H1 (cell line): ENCODE data around the gene ALK. TPM values are rescaled to one million over a fixed set of nuclear protein-coding genes. Genes with fewer than 3 reads are reported as not detected.

Source experiments
- CTCF ChIA-PET: fragments of 300-600 bp; sonication (Branson Sonifier 250); formaldehyde crosslinking; loops from one replicate; lab custom pipeline; 2021; ENCODE audit not compliant: partially characterized antibody; lab: Charles Lee
- POLR2A ChIA-PET: fragments of 300-600 bp; sonication (Branson Sonifier 250); formaldehyde crosslinking; loops from one replicate; lab custom pipeline; 2021; ENCODE audit warnings: inconsistent platforms; ENCODE audit not compliant: partially characterized antibody; lab: Charles Lee
- DNase-seq, 2 experiments: peaks; one replicate each; pipeline versions ENCODE4 v3.0.0 to v3.0.0-alpha.2; 2010 to 2022; ENCODE audit warnings: low spot score in 2 of 2, low read depth in 1 of 2, mixed read lengths in 1 of 2
- FAIRE-seq: peaks from 2 replicates; lab custom pipeline; 2011; peaks lifted over from hg19 to GRCh38; lab: Jason Lieb, UNC
- H2AFZ ChIP-seq: 2 replicates; pipeline ENCODE4 v1.8.1; 2012; ENCODE audit warnings: low read length, inconsistent platforms
- H2AK5ac ChIP-seq: 2 replicates; pipeline ENCODE4 v1.6.1; 2013; ENCODE audit warnings: low read depth, low read length
- H2BK120ac ChIP-seq: replicated peaks from 2 replicates; pipeline ENCODE3; 2013; ENCODE audit warnings: low read depth, low read length, inconsistent platforms
- H2BK12ac ChIP-seq: 2 replicates; pipeline ENCODE4 v1.6.1; 2013; ENCODE audit warnings: low read depth, low read length
- H2BK15ac ChIP-seq: 2 replicates; pipeline ENCODE4 v1.6.1; 2013; ENCODE audit warnings: low read length
- H2BK20ac ChIP-seq: 2 replicates; pipeline ENCODE4 v1.6.1; 2013; ENCODE audit warnings: low read length
- H2BK5ac ChIP-seq: 2 replicates; pipeline ENCODE4 v1.6.1; 2013; ENCODE audit warnings: low read depth, low read length
- H3K14ac ChIP-seq: 2 replicates; pipeline ENCODE4 v1.6.1; 2013; ENCODE audit warnings: inconsistent platforms; ENCODE audit not compliant: insufficient read length
- H3K18ac ChIP-seq: 2 replicates; pipeline ENCODE4 v1.6.1; 2013; ENCODE audit warnings: low read length; ENCODE audit errors: extremely low read depth
- H3K23ac ChIP-seq: 2 replicates; pipeline ENCODE4 v1.6.1; 2013; ENCODE audit warnings: inconsistent platforms; ENCODE audit not compliant: insufficient read length
- H3K23me2 ChIP-seq: 2 replicates; pipeline ENCODE4 v1.6.1; 2013; ENCODE audit warnings: low read depth, low read length
- H3K27ac ChIP-seq: 2 replicates; pipeline ENCODE4 v1.6.1; 2011; ENCODE audit warnings: low read depth, low read length, inconsistent platforms
- H3K27me3 ChIP-seq, 4 experiments: replicated peaks in 1 of 4; 1 replicate in 1 of 4; 2 replicates in 3 of 4; pipeline versions ENCODE4 v1.6.1 to v1.8.1; 2011 to 2013; ENCODE audit warnings: low read length in 3 of 4, mild to moderate bottlenecking in 3 of 4, inconsistent platforms in 2 of 4, mixed read lengths in 2 of 4, moderate library complexity in 1 of 4; ENCODE audit not compliant: control insufficient read depth in 3 of 4, insufficient read depth in 3 of 4; ENCODE audit errors: extremely low read depth in 1 of 4
- H3K36me3 ChIP-seq, 4 experiments: 2 replicates each; pipeline versions ENCODE4 v1.6.1 to v1.8.1; 2011 to 2013; ENCODE audit warnings: mild to moderate bottlenecking in 4 of 4, low read length in 3 of 4, moderate library complexity in 2 of 4, control low read depth in 1 of 4, inconsistent platforms in 1 of 4; ENCODE audit not compliant: insufficient read depth in 4 of 4, control insufficient read depth in 2 of 4
- H3K4ac ChIP-seq: replicated peaks from 2 replicates; pipeline ENCODE3; 2013; ENCODE audit warnings: low read length, low read depth, mixed read lengths, inconsistent platforms; ENCODE audit not compliant: insufficient read length
- H3K4me1 ChIP-seq, 4 experiments: replicated peaks in 1 of 4; 1 replicate in 1 of 4; 2 replicates in 3 of 4; pipeline versions ENCODE4 v1.6.1 to v1.8.1; 2011 to 2013; ENCODE audit warnings: low read length in 3 of 4, inconsistent platforms in 2 of 4, mixed read lengths in 1 of 4; ENCODE audit not compliant: insufficient read depth in 4 of 4, control insufficient read depth in 3 of 4
- H3K4me2 ChIP-seq, 2 experiments: 2 replicates each; pipeline versions ENCODE4 v1.6.1 to v1.8.1; 2011 to 2013; ENCODE audit warnings: low read depth in 2 of 2, low read length in 2 of 2, control low read depth in 1 of 2, inconsistent platforms in 1 of 2, mild to moderate bottlenecking in 1 of 2; ENCODE audit not compliant: insufficient read depth in 1 of 2
- H3K4me3 ChIP-seq, 4 experiments: fragments of 200-600, 300-600 bp in 1 of 4; sonication (generic), shearing (Covaris generic), sonication (Bioruptor Twin) in 1 of 4; 2 replicates each; pipeline versions ENCODE4 v1.5.1 to v1.8.1; 2011 to 2016; ENCODE audit warnings: low read length in 4 of 4, low read depth in 3 of 4, control low read depth in 2 of 4, inconsistent platforms in 2 of 4, mild to moderate bottlenecking in 2 of 4, mixed read lengths in 1 of 4, moderate library complexity in 1 of 4; ENCODE audit not compliant: insufficient read depth in 2 of 4; ENCODE audit errors: extremely low read depth in 1 of 4
- H3K56ac ChIP-seq: replicated peaks from 2 replicates; pipeline ENCODE3; 2013; ENCODE audit warnings: low read depth, mild to moderate bottlenecking, mixed read lengths, low read length, inconsistent platforms; ENCODE audit not compliant: insufficient read length
- H3K79me1 ChIP-seq: 2 replicates; pipeline ENCODE4 v1.6.1; 2013; ENCODE audit warnings: low read depth, low read length, control low read depth
- H3K79me2 ChIP-seq, 2 experiments: 2 replicates each; pipeline versions ENCODE4 v1.6.1 to v1.8.1; 2012 to 2013; ENCODE audit warnings: low read length in 2 of 2, mild to moderate bottlenecking in 2 of 2, inconsistent platforms in 1 of 2; ENCODE audit not compliant: insufficient read depth in 2 of 2, control insufficient read depth in 1 of 2
- H3K9ac ChIP-seq, 4 experiments: replicated peaks in 1 of 4; 1 replicate in 1 of 4; 2 replicates in 3 of 4; pipeline versions ENCODE4 v1.6.1 to v1.8.1; 2011 to 2013; ENCODE audit warnings: low read depth in 3 of 4, low read length in 3 of 4, control low read depth in 2 of 4, mild to moderate bottlenecking in 2 of 4, moderate library complexity in 2 of 4, inconsistent platforms in 1 of 4; ENCODE audit errors: extremely low read depth in 1 of 4
- H3K9me3 ChIP-seq, 2 experiments: 2 replicates each; pipeline versions ENCODE4 v1.6.1 to v1.8.1; 2012 to 2013; ENCODE audit warnings: mild to moderate bottlenecking in 2 of 2, moderate library complexity in 2 of 2, control low read depth in 1 of 2, inconsistent platforms in 1 of 2, low read depth in 1 of 2, low read length in 1 of 2, mixed read lengths in 1 of 2; ENCODE audit not compliant: insufficient read depth in 2 of 2
- H4K20me1 ChIP-seq, 2 experiments: replicated peaks in 1 of 2; 2 replicates each; pipeline versions ENCODE3 to v1.8.1; 2011 to 2013; ENCODE audit warnings: inconsistent platforms in 2 of 2, low read length in 2 of 2, mild to moderate bottlenecking in 1 of 2; ENCODE audit not compliant: insufficient read depth in 2 of 2, control insufficient read depth in 1 of 2
- H4K5ac ChIP-seq: 2 replicates; pipeline ENCODE4 v1.6.1; 2013; ENCODE audit warnings: low read length, low read depth, mixed read lengths, inconsistent platforms; ENCODE audit not compliant: insufficient read length
- H4K8ac ChIP-seq: 2 replicates; pipeline ENCODE4 v1.8.0; 2013; ENCODE audit warnings: mild to moderate bottlenecking, moderate library complexity, low read length, inconsistent platforms; ENCODE audit not compliant: insufficient read depth; ENCODE audit errors: extremely low read depth
- H4K91ac ChIP-seq: replicated peaks from 2 replicates; pipeline ENCODE3; 2013; ENCODE audit warnings: low read length, mixed read lengths, inconsistent platforms; ENCODE audit not compliant: insufficient read length
- CBX5 ChIP-seq: fragments of 300-800, 300-1000 bp; sonication (generic); IDR thresholded peaks from 2 replicates; pipeline ENCODE4 v1.7.1; 2016; ENCODE audit warnings: antibody characterized with exemption, low read length, low read depth
- CREB1 ChIP-seq: IDR thresholded peaks from 2 replicates; pipeline ENCODE4 v1.6.1; 2012; ENCODE audit warnings: inconsistent platforms
- EGR1 ChIP-seq: IDR thresholded peaks from 2 replicates; pipeline ENCODE4 v1.6.1; 2011; ENCODE audit warnings: low read depth, low read length, borderline replicate concordance
- MAFK ChIP-seq: IDR thresholded peaks from 2 replicates; pipeline ENCODE4 v1.6.1; 2012; ENCODE audit warnings: low read depth, mild to moderate bottlenecking, improper control_type of control experiment, low read length
- POU5F1 ChIP-seq: IDR thresholded peaks from 2 replicates; pipeline ENCODE4 v1.6.1; 2011; ENCODE audit warnings: low read depth, mild to moderate bottlenecking, low read length, moderate library complexity
- SP4 ChIP-seq: IDR thresholded peaks from 2 replicates; pipeline ENCODE4 v1.6.1; 2012; ENCODE audit warnings: low read length, inconsistent platforms
- WGBS, 2 experiments: shearing (Covaris generic) in 1 of 2; methylation state at CpG; one replicate each; pipeline versions ENCODE4 v1.1.6 to v1.1.7; 2013 to 2015; ENCODE audit warnings: low lambda C conversion rate in 2 of 2, mixed read lengths in 2 of 2, inconsistent platforms in 1 of 2, low coverage in 1 of 2, missing lambda C conversion rate in 1 of 2; ENCODE audit not compliant: insufficient replicate concordance in 2 of 2, insufficient coverage in 1 of 2, insufficient read length in 1 of 2; ENCODE audit errors: extremely low coverage in 1 of 2, missing lambda C conversion rate in 1 of 2; 5-methylcytosine and 5-hydroxymethylcytosine counted together
- polyA plus RNA-seq, 7 experiments: library from polyadenylated mRNA; depleted of rRNA in 3 of 7; stranded (reverse) in 5 of 7; unstranded in 2 of 7; fragments of >200 nt in 5 of 7; fragments of 200-250 nt in 2 of 7; gene quantifications; 1 replicate in 5 of 7; 2 replicates in 1 of 7; 4 replicates in 1 of 7; pipeline versions ENCODE4 v1.2.1 to v1.2.3, GENCODE V29; 2011 to 2013; ENCODE audit warnings: missing spikeins in 2 of 7, mixed read lengths in 2 of 7
- total RNA-seq: library from RNA; stranded (reverse); fragmentation: NEBNext Ultra II Directional; extraction: Animal tissue kit (Norgen Biotek cat#: 25700); gene quantifications from 2 replicates; pipeline ENCODE4 v1.2.1, GENCODE V29; 2021
- TF ChIP-seq, protein P1 (sequence below): IDR thresholded peaks from 2 replicates; pipeline ENCODE4 v1.6.1; 2012; ENCODE audit warnings: inconsistent platforms

ALK gene
- total and polyA plus RNA-seq, 2 of the 8 experiments (the other 6 are each of a cell fraction or from before 2014, with no cell fraction given) = 0.02 to 0.09 TPM

DNA sequence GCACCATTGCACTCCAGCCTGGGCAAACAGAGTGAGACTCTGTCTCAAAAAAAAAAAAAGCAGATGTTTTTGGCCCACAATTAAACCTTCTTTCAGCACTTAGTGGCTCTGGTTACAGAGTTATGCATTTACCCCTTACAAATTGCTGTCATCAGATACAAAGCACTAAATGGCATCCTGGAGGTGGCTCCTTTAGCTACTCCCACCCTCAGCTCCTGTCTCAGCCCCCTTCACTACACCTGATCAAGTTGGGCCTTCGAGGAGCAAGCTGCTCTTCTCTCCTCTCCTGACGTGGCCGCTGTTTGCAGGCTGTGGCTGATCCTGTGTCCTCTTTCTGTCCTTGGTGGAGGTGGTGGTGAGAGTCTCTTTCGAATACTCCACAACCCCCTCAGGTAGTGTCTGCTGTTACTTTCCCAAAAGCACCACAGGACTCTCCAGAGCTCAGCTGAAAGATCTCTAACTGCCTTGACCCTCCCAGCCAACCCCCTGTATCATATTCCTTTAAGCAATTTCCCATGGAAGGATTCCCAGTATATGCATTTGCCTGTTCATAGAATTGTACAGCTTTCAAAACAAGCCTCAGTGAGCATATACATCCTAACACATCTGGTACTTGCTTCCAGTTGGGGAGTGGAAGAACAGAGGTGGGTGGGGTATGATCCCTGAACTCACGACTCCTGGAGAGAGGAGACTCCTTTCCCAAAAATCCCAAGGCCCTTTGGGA, 520.3 kb downstream of the ALK start:
- H4K8ac ChIP-seq = no peak overlapping the region; the same call in 1 of the 2 replicates
- H3K9ac ChIP-seq = no peak overlapping the region
- H3K27me3 ChIP-seq = no peaks in the 10 kb centered on the region
- no peak overlapping the region for H4K5ac ChIP-seq
- H3K18ac ChIP-seq = no peak overlapping the region
- H4K20me1 ChIP-seq = no peaks in the 10 kb centered on the region
- no peak overlapping the region for H3K4me2 ChIP-seq
- WGBS, 2 experiments = 81% methylated on average over 4 of the region's 5 CpGs; no CpG with 5 or more reads in 1 of the 2 experiments
- no peak overlapping the region for H3K23ac ChIP-seq
- H3K4me1 ChIP-seq = no peaks in the 10 kb centered on the region
- ChIA-PET POLR2A (no interaction called here), CTCF (no interaction called here)
- H2AFZ ChIP-seq = no peak overlapping the region
- DNase-seq (no peak), FAIRE-seq (no peak)
- no peaks in the 10 kb centered on the region for H3K23me2 ChIP-seq
- no peak overlapping the region for H2BK5ac ChIP-seq
- H3K14ac ChIP-seq = no peak overlapping the region
- H3K79me1 ChIP-seq = no peaks in the 10 kb centered on the region
- no peak overlapping the region for H2BK15ac ChIP-seq
- no peak overlapping the region for H2BK20ac ChIP-seq
- no peak overlapping the region for H3K4ac ChIP-seq
- no peak overlapping the region for H3K56ac ChIP-seq
- H2BK120ac ChIP-seq = no peak overlapping the region
- H3K9me3 ChIP-seq = no peaks in the 10 kb centered on the region
- no peaks in the 10 kb centered on the region for H3K36me3 ChIP-seq
- H4K91ac ChIP-seq = no peak overlapping the region
- H3K4me3 ChIP-seq = no peak overlapping the region
- no peaks in the 10 kb centered on the region for H3K79me2 ChIP-seq
- no peak overlapping the region for H2AK5ac ChIP-seq
- H2BK12ac ChIP-seq = no peak overlapping the region
- TF ChIP-seq SP4 (no peak), CREB1 (no peak), CBX5 (no peak), POU5F1 (no peak), MAFK (no peak), EGR1 (no peak)
- TF ChIP-seq, protein P1, sequence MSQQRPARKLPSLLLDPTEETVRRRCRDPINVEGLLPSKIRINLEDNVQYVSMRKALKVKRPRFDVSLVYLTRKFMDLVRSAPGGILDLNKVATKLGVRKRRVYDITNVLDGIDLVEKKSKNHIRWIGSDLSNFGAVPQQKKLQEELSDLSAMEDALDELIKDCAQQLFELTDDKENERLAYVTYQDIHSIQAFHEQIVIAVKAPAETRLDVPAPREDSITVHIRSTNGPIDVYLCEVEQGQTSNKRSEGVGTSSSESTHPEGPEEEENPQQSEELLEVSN = no peak
- H3K27ac ChIP-seq = no peak overlapping the region
